ENCODE data around the gene KCNH2.
A peak's percentile ranks its signal among the peaks of the same experiment; 100 is the strongest.

KCNH2 gene

DNA sequence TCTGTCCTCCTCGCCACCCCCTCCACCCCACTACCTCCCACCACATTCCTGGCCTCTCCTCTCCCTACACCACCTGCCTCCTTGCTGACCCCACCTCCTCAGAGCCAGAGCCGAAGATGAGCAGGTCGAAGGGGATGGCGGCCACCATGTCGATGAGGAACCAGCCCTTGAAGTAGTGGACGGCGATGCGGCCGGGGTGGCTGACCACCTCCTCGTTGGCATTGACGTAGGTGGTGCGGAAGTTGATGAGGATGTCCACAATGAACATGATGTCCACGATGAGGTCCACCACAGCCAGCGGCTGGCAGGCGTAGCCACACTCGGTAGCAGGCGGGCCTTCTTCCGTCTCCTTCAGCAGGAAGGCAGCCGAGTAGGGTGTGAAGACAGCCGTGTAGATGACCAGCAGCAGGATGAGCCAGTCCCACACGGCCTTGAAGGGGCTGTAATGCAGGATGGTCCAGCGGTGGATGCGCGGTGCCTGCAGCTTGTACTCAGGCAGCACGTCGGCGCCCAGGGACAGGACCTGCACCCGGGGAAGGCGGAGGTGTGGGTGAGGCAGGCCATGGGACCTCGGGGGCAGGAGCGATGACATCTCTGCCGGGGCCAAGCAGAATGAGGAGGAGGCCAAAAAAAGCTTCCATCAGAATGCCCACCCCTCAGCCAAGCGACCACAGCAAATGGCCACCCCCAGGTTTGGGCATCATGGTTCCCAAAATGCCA is 25.6 kb downstream of the KCNH2 start:
- H3K4me3 ChIP-seq, result no peak overlapping the region
- H3K9me3 ChIP-seq, result no peaks in the 10 kb centered on the region
- no peak overlapping the region for H3K9ac ChIP-seq
- H3K36me3 ChIP-seq, result peaks cover 25% of the 10 kb centered on the region; the same call in 1 of the 2 replicates
- no peak overlapping the region for H3K4me2 ChIP-seq
- H3K27ac ChIP-seq, result no peak overlapping the region
- peaks cover 17% of the 10 kb centered on the region for H3K4me1 ChIP-seq
- H3K27me3 ChIP-seq, result no peaks in the 10 kb centered on the region
- H4K20me1 ChIP-seq, result peaks cover 8% of the 10 kb centered on the region; the same call in 1 of the 2 replicates
- TF ChIP-seq Cebpa-rat (IDR thresholded peaks at IDR 0.05), result no peak

DNA sequence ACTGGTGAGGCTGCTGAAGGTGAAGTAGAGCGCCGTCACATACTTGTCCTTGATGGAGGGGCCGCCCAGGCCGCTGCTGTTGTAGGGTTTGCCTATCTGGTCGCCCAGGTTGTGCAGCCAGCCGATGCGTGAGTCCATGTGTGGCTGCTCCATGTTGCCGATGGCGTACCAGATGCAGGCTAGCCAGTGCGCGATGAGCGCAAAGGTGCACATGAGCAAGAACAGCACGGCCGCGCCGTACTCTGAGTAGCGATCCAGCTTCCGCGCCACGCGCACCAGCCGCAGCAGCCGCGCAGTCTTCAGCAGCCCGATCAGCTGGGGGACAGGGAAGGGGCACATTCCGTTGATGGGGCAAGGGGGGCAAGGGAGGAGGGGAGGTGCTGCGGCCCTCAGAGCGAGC is 26.6 kb downstream of the KCNH2 start:
- no peak overlapping the region for H3K4me3 ChIP-seq
- H3K27ac ChIP-seq, result no peak overlapping the region
- H3K36me3 ChIP-seq, result peaks cover 25% of the 10 kb centered on the region; the same call in 1 of the 2 replicates
- H3K9ac ChIP-seq, result no peak overlapping the region
- H3K4me1 ChIP-seq, result peaks cover 19% of the 10 kb centered on the region
- no peak overlapping the region for H3K4me2 ChIP-seq
- H3K9me3 ChIP-seq, result no peaks in the 10 kb centered on the region
- no peaks in the 10 kb centered on the region for H3K27me3 ChIP-seq
- no peak for TF ChIP-seq Cebpa-rat (IDR thresholded peaks at IDR 0.05)
- H4K20me1 ChIP-seq, result 0 out of 2 replicates have a peak, but pooled peaks cover under 1% of the 10 kb centered on the region

DNA sequence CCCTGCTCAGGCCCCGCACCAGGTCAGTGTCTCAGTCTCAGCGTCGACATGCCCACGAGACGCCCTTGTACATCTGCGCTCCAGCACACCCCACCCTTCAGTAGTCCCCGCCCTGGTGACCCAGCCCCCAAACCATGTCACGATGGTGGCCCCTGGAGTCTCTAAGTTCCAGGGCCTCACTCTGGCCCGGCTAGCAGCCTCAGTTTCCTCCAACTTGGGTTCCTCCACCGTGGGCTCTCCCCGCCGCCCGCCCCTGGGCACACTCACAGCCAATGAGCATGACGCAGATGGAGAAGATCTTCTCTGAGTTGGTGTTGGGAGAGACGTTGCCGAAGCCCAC is 27.0 kb downstream of the KCNH2 start:
- no peaks in the 10 kb centered on the region for H3K9me3 ChIP-seq
- no peaks in the 10 kb centered on the region for H4K20me1 ChIP-seq
- H3K27ac ChIP-seq, result no peak overlapping the region
- H3K4me1 ChIP-seq, result peaks cover 22% of the 10 kb centered on the region
- no peak overlapping the region for H3K4me2 ChIP-seq
- H3K4me3 ChIP-seq, result no peak overlapping the region
- TF ChIP-seq Cebpa-rat (IDR thresholded peaks at IDR 0.05), result no peak
- no peak overlapping the region for H3K9ac ChIP-seq
- H3K27me3 ChIP-seq, result no peaks in the 10 kb centered on the region
- peaks cover 25% of the 10 kb centered on the region; the same call in 1 of the 2 replicates for H3K36me3 ChIP-seq

DNA sequence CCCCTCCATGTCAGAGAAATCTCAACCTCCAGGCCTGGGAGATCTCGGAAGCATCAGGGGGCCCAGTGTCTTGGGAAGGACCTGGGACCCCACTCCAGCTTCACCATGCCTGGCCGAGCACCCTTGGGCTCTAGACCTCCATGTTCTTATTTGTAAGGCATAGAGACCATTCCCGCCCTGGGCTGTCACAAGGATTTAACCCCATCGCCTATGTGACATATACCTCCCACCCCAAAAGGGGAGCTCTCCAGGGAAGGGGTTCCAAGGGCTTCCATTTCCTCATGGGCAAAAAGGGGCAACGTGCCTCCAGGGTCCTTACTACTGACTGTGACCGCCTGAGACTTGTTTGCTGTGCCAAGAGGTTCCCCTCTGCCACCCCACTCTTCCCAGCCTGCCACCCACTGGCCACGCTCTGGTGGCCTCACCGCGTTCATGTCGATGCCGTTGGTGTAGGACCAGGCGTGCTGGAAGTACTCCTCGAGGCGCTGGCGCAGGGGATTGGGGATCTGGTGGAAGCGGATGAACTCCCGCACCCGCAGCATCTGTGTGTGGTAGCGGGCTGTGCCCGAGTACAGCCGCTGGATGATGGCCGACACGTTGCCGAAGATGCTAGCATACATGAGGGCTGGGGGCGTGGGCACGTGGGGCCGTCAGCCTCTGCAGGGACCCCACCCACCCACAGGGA is 27.5 kb downstream of the KCNH2 start:
- no peak for TF ChIP-seq Cebpa-rat (IDR thresholded peaks at IDR 0.05)
- Histone ChIP-seq H3K27me3 (no peaks in the 10 kb centered on the region), H3K36me3 (peaks cover 25% of the 10 kb centered on the region; the same call in 1 of the 2 replicates), H3K27ac (no peak overlapping the region), H4K20me1 (no peaks in the 10 kb centered on the region), H3K4me2 (peak overlapping the region; percentile 71), H3K9me3 (no peaks in the 10 kb centered on the region), H3K9ac (no peak overlapping the region), H3K4me1 (peaks cover 27% of the 10 kb centered on the region), H3K4me3 (no peak overlapping the region)

DNA sequence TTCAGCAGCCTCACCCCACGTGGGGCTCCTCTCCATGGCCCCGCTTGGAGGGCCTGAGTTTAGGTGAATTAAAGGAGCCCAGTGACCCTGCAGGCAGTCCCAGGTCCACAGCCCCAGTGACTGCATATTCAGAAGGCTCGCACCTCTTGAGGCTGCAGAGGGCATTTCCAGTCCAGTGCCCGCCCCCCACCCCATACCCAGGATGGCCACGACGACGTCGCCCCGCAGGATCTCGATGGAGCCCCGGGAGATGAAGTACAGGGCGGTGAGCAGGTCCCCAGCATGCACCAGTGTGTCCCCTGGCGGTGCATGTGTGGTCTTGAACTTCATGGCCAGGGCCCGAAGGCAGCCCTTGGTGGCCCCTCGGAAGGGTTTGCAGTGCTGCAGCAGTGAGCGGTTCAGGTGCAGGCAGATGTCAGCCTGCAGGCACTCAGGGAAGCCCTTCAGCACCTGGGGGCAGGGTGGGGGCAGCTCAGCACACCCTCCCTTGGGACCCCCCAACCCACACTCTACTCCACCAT is 28.1 kb downstream of the KCNH2 start:
- peaks cover 25% of the 10 kb centered on the region; the same call in 1 of the 2 replicates for H3K36me3 ChIP-seq
- H4K20me1 ChIP-seq, result no peaks in the 10 kb centered on the region
- no peaks in the 10 kb centered on the region for H3K9me3 ChIP-seq
- H3K27ac ChIP-seq, result 0 out of 2 replicates have a peak overlapping the region, but pooled peaks have one; percentile 5
- no peak for TF ChIP-seq Cebpa-rat (IDR thresholded peaks at IDR 0.05)
- H3K4me3 ChIP-seq, result no peak overlapping the region
- no peaks in the 10 kb centered on the region for H3K27me3 ChIP-seq
- H3K4me1 ChIP-seq, result peaks cover 34% of the 10 kb centered on the region
- peak overlapping the region; percentile 71 for H3K4me2 ChIP-seq
- H3K9ac ChIP-seq, result no peak overlapping the region

DNA sequence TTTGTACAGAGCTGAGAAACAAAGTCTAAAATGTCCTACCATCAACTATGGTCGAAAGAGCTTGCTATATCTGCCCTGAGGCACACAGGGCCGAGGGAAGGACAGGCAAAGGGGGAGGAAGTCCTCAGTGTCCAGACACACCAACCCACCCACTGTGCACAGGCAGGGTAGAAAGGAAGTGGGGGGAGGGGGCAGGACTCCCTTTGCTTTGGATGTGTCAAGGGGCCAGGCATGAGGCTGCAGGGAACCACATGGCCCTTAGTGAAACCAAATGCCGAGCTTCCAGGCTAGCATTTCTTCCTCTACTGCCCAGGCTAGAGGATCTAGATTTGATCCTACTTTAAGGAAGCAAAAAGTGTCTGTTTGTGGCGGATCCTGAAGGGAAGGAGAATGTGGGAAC is 28.6 kb downstream of the KCNH2 start:
- Histone ChIP-seq H3K4me1 (peaks cover 38% of the 10 kb centered on the region), H3K27me3 (no peaks in the 10 kb centered on the region), H3K27ac (0 out of 2 replicates have a peak overlapping the region, but pooled peaks have one; percentile 5), H3K9me3 (no peaks in the 10 kb centered on the region), H3K4me2 (peak overlapping the region; percentile 71), H4K20me1 (no peaks in the 10 kb centered on the region), H3K36me3 (peaks cover 25% of the 10 kb centered on the region; the same call in 1 of the 2 replicates), H3K4me3 (no peak overlapping the region), H3K9ac (no peak overlapping the region; the same call in 1 of the 2 replicates)
- no peak for TF ChIP-seq Cebpa-rat (IDR thresholded peaks at IDR 0.05)

DNA sequence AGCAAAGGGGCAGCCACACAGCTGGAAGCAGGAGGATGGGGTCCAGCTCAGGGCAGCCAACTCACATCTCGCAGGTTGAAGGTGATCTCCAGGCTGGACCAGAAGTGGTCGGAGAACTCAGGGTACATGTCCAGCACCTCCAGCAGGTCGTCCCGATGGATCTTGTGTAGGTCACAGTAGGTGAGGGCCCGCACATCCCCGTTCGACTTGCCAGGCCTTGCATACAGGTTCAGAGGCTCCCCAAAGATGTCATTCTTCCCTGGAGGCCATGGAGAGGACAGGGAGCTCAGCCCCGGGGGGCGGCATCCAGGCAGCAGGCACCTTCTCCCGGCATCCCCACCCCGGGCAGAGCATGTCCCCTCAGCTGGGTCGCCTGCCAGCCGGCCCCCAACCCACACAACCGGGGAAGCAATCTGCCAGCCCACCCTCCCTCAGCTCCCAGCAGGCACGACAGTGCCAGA is 29.3 kb downstream of the KCNH2 start:
- H3K4me3 ChIP-seq, result no peak overlapping the region
- no peaks in the 10 kb centered on the region for H4K20me1 ChIP-seq
- no peaks in the 10 kb centered on the region for H3K27me3 ChIP-seq
- peaks cover 46% of the 10 kb centered on the region for H3K4me1 ChIP-seq
- no peaks in the 10 kb centered on the region for H3K9me3 ChIP-seq
- no peak overlapping the region for H3K4me2 ChIP-seq
- no peak overlapping the region for H3K9ac ChIP-seq
- no peak overlapping the region for H3K27ac ChIP-seq
- no peak for TF ChIP-seq Cebpa-rat (IDR thresholded peaks at IDR 0.05)
- peaks cover 25% of the 10 kb centered on the region; the same call in 1 of the 2 replicates for H3K36me3 ChIP-seq

DNA sequence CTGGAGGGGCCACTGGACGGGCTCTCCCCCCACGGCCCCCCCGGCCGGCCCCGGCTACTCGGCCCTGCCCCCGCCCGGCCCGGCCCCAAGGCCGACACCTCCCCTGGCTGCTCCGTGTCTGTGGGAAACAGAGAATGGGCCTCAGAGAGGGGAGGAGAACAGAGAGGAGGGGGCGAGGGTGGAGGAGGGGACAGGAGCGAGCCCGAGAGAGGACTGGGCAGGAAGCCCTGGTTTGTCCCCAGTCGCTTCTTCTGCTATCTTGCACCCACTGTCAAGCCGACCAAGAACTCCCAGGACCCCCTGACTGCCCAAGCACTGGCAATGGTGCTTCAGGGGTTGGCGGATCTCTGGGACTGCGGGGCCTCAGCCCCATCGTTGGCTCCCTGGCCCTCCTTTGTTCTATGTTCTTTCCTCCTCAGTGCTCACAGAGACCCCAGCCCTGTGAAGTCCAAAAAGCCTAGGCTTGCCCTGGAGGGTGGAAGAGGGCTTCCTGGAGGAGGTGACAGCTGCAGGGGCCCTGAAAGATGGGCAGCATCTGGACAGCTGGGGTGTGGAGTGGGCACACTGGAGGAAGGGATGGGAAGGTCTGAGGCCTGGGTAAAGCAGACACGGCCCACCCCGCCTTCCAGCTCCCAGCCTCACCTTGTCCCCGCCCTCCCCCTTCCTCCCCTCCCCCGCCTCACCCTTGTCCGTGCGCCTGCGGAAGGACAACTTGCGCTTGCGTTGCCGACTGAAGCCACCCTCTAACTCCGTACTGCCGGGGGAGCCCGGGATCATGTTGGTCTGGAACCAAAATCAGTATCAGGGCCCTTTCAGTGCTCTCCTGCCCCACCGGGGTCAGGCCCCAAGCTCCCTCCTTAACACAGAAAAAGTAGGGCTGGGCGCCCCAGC is 30.1 kb downstream of the KCNH2 start:
- Histone ChIP-seq H3K4me1 (peaks cover 54% of the 10 kb centered on the region), H3K9ac (no peak overlapping the region), H4K20me1 (no peaks in the 10 kb centered on the region), H3K4me2 (no peak overlapping the region), H3K9me3 (no peaks in the 10 kb centered on the region), H3K4me3 (no peak overlapping the region), H3K27me3 (no peaks in the 10 kb centered on the region), H3K36me3 (peaks cover 24% of the 10 kb centered on the region; the same call in 1 of the 2 replicates), H3K27ac (no peak overlapping the region)
- TF ChIP-seq Cebpa-rat (IDR thresholded peaks at IDR 0.05), result no peak

DNA sequence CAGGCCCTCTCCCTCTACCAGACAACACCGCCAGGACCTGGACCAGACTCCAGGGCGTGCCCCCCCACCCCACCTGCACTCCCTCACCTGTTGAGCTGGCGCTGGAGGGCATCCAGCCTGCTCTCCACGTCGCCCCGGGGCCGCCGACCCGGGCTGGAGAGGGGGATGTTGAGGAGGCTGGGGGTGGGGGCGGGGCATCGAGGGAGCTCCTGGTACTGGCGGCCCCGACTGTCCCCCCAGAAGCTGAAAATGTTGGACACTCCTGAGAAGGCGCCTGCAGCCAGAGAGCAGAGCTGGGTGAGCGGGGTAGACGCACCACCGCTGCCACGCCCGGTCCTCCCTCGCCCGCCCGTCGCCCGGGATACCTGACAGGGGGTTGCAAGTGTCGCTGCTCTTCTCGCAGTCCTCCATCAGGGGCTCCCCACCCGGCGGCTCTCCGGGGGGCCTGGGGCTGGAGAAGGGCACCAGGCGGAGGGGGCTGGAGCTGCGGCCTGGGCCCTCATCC is 30.8 kb downstream of the KCNH2 start:
- Histone ChIP-seq H3K27ac (no peak overlapping the region), H3K4me2 (no peak overlapping the region), H4K20me1 (no peaks in the 10 kb centered on the region), H3K36me3 (peaks cover 17% of the 10 kb centered on the region; the same call in 1 of the 2 replicates), H3K4me1 (peaks cover 61% of the 10 kb centered on the region), H3K9ac (no peak overlapping the region), H3K9me3 (no peaks in the 10 kb centered on the region), H3K27me3 (no peaks in the 10 kb centered on the region), H3K4me3 (no peak overlapping the region)
- TF ChIP-seq Cebpa-rat (IDR thresholded peaks at IDR 0.05), result no peak
